ENCODE data around the gene PTX4. TPM values are rescaled to one million over a fixed set of nuclear protein-coding genes. Genes with fewer than 3 reads are reported as not detected.

The PTX4 gene
- total and polyA plus RNA-seq, 2 donors (not counting 3 experiments of a cell fraction or from before 2014, with no cell fraction given) = 0.31 TPM; not detected in 1

DNA sequence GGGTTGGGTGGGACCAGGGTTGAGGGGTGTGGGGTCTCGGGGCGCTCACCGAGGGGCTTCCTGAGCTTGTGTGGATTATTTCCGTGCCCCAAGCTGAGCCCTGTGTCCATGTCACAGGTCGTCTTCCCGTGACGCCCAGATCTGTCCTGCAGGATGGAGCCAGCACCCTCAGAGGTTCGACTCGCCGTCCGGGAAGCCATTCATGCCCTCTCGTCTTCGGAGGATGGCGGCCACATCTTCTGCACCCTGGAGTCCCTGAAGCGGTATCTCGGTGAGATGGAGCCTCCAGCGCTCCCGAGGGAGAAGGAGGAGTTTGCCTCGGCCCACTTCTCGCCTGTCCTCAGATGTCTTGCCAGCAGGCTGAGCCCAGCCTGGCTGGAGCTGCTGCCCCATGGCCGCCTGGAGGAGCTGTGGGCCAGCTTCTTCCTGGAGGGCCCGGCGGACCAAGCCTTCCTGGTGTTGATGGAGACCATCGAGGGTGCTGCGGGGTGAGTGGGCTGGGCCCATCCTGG, 5.4 kb upstream of the PTX4 start:
- POLR2A ChIA-PET = no interaction called here
- CTCF ChIA-PET = interaction anchor here (0.6 to 2.3 kb wide), 35 partner anchors 11 to 276 kb away, joined by 3 to 24 read pairs (median 5); partner anchors contain the start of genes JPT2, MAPK8IP3 and TMEM204
- H3K79me2 ChIP-seq (ENCODE audit: control insufficient read depth, insufficient read depth, low read length) = peaks cover 19% of the 10 kb centered on the region
- FAIRE-seq (peak; percentile 87), DNase-seq (ENCODE audit: low read depth, low spot score) (peak; percentile 77)
- H3K9me1 ChIP-seq (replicated peaks; ENCODE audit: control insufficient read depth, extremely low read depth, insufficient read depth, low read length) = no peaks in the 10 kb centered on the region
- H3K4me1 ChIP-seq (ENCODE audit: control insufficient read depth, extremely low read depth, insufficient read depth, low read length) = peaks cover 15% of the 10 kb centered on the region
- TF ChIP-seq POLR2AphosphoS5 (IDR thresholded peaks at IDR 0.05; ENCODE audit: insufficient read depth, low read depth, low read length) = peak; percentile 31
- TF ChIP-seq, protein P1, sequence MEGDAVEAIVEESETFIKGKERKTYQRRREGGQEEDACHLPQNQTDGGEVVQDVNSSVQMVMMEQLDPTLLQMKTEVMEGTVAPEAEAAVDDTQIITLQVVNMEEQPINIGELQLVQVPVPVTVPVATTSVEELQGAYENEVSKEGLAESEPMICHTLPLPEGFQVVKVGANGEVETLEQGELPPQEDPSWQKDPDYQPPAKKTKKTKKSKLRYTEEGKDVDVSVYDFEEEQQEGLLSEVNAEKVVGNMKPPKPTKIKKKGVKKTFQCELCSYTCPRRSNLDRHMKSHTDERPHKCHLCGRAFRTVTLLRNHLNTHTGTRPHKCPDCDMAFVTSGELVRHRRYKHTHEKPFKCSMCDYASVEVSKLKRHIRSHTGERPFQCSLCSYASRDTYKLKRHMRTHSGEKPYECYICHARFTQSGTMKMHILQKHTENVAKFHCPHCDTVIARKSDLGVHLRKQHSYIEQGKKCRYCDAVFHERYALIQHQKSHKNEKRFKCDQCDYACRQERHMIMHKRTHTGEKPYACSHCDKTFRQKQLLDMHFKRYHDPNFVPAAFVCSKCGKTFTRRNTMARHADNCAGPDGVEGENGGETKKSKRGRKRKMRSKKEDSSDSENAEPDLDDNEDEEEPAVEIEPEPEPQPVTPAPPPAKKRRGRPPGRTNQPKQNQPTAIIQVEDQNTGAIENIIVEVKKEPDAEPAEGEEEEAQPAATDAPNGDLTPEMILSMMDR (IDR thresholded peaks at IDR 0.05; ENCODE audit: extremely low read depth in 1 of 2, insufficient read depth in 1 of 2, low read depth in 1 of 2, low read length in 2 of 2) = peak; percentile 90 to 95
- no peak for TF ChIP-seq FOS (IDR thresholded peaks at IDR 0.05; ENCODE audit: borderline replicate concordance, insufficient read depth, low read length)
- no peak for TF ChIP-seq MYC (IDR thresholded peaks at IDR 0.05; ENCODE audit: low read depth, low read length)
- intact Hi-C loops (cut with micrococcal nuclease) (loop anchor here (1.0 to 5.0 kb wide), 5 partner anchors 39 to 213 kb away; partner anchors contain the start of genes MAPK8IP3 and TMEM204), dilution Hi-C loops (cut with MboI; ENCODE audit: extremely low pct_ligation_motif_present, low sequenced_read_pairs) (no loop called here)
- H3K27ac ChIP-seq (ENCODE audit: insufficient read depth, low read depth, low read length) = peak overlapping the region; percentile 84
- H3K9me3 ChIP-seq (replicated peaks; ENCODE audit: control insufficient read depth, insufficient read depth, low read length) = no peaks in the 10 kb centered on the region
- H3K9ac ChIP-seq (replicated peaks; ENCODE audit: extremely low read depth, insufficient read depth, low read length) = peak overlapping the region; percentile 93
- H3K27me3 ChIP-seq (ENCODE audit: control insufficient read depth in 2 of 2, insufficient read depth in 2 of 2, low read length in 2 of 2) = no peaks in the 10 kb centered on the region
- peak overlapping the region; percentile 67 to 85 (median 77) for H3K4me3 ChIP-seq (replicated peaks in 1 of 3; ENCODE audit: insufficient read depth in 1 of 3, low read depth in 1 of 3, low read length in 3 of 3)
- H2AFZ ChIP-seq (ENCODE audit: low read depth, low read length) = peak overlapping the region; percentile 85
- no peaks in the 10 kb centered on the region for H4K20me1 ChIP-seq (replicated peaks; ENCODE audit: control insufficient read depth, extremely low read depth, insufficient read depth, low read length)
- TSS peak; percentile 24 for BruUV-seq (replicated peaks)
- H3K4me2 ChIP-seq (ENCODE audit: insufficient read depth, low read length) = peak overlapping the region; percentile 83
- H3K36me3 ChIP-seq (ENCODE audit: control insufficient read depth in 2 of 2, extremely low read depth in 1 of 2, insufficient read depth in 2 of 2, low read length in 2 of 2) = peaks cover 3 to 12% of the 10 kb centered on the region in 2 experiments

DNA sequence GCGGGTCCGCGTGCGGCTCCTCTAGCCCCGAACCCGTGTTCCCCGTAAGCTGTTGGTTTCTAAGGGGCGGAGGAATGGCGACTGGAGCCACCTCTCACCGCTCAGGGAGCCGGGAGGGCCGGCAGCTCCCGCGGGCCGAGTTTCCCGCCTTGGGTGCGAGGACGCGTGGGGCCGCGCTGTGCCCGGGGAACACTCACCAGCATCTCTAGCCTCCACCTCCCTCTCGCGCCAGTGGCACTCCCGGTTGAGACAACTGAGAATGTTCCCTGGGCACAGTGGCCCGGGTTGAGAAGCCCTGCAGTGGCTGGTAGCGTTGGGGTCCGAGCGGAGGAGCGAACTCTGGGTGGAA, 5.0 kb upstream of the PTX4 start:
- DNase-seq (ENCODE audit: low read depth, low spot score) (peak; percentile 6), FAIRE-seq (no peak)
- peaks cover 3 to 8% of the 10 kb centered on the region in 2 experiments for H3K36me3 ChIP-seq (ENCODE audit: control insufficient read depth in 2 of 2, extremely low read depth in 1 of 2, insufficient read depth in 2 of 2, low read length in 2 of 2)
- dilution Hi-C loops (cut with MboI; ENCODE audit: extremely low pct_ligation_motif_present, low sequenced_read_pairs) = no loop called here
- intact Hi-C loops (cut with micrococcal nuclease) = loop anchor here (1.0 to 5.0 kb wide), 5 partner anchors 40 to 214 kb away; partner anchors contain the start of genes MAPK8IP3 and TMEM204
- peak overlapping the region; percentile 85 for H2AFZ ChIP-seq (ENCODE audit: low read depth, low read length)
- peaks cover 15% of the 10 kb centered on the region for H3K4me1 ChIP-seq (ENCODE audit: control insufficient read depth, extremely low read depth, insufficient read depth, low read length)
- no TSS peak for BruUV-seq (replicated peaks)
- H4K20me1 ChIP-seq (replicated peaks; ENCODE audit: control insufficient read depth, extremely low read depth, insufficient read depth, low read length) = no peaks in the 10 kb centered on the region
- no peaks in the 10 kb centered on the region for H3K9me1 ChIP-seq (replicated peaks; ENCODE audit: control insufficient read depth, extremely low read depth, insufficient read depth, low read length)
- ChIA-PET POLR2A (no interaction called here), CTCF (interaction anchor here (0.6 to 2.3 kb wide), 36 partner anchors 10 to 276 kb away, joined by 3 to 24 read pairs (median 5); partner anchors contain the start of genes JPT2, MAPK8IP3 and TMEM204)
- peaks cover 19% of the 10 kb centered on the region for H3K79me2 ChIP-seq (ENCODE audit: control insufficient read depth, insufficient read depth, low read length)
- no peaks in the 10 kb centered on the region for H3K9me3 ChIP-seq (replicated peaks; ENCODE audit: control insufficient read depth, insufficient read depth, low read length)
- H3K27me3 ChIP-seq (ENCODE audit: control insufficient read depth in 2 of 2, insufficient read depth in 2 of 2, low read length in 2 of 2) = no peaks in the 10 kb centered on the region
- H3K4me3 ChIP-seq (replicated peaks in 1 of 3; ENCODE audit: insufficient read depth in 1 of 3, low read depth in 1 of 3, low read length in 3 of 3) = peak overlapping the region; percentile 67 to 85 (median 77)
- H3K27ac ChIP-seq (ENCODE audit: insufficient read depth, low read depth, low read length) = peak overlapping the region; percentile 84
- TF ChIP-seq FOS (IDR thresholded peaks at IDR 0.05; ENCODE audit: borderline replicate concordance, insufficient read depth, low read length) (no peak), GATA2 (IDR thresholded peaks at IDR 0.05; ENCODE audit: insufficient read depth, insufficient read length, low read depth, low read length) (no peak), MYC (IDR thresholded peaks at IDR 0.05; ENCODE audit: low read depth, low read length) (no peak), POLR2A (IDR thresholded peaks at IDR 0.05; ENCODE audit: low read depth, low read length) (no peak), POLR2AphosphoS5 (IDR thresholded peaks at IDR 0.05; ENCODE audit: insufficient read depth, low read depth, low read length) (no peak), JUN (IDR thresholded peaks at IDR 0.05; ENCODE audit: borderline replicate concordance, insufficient read depth, insufficient read length, low read depth) (no peak)
- TF ChIP-seq, protein P2, sequence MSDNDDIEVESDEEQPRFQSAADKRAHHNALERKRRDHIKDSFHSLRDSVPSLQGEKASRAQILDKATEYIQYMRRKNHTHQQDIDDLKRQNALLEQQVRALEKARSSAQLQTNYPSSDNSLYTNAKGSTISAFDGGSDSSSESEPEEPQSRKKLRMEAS (IDR thresholded peaks at IDR 0.05; ENCODE audit: insufficient read depth, insufficient read length) = no peak
- H3K4me2 ChIP-seq (ENCODE audit: insufficient read depth, low read length) = peak overlapping the region; percentile 83
- peak overlapping the region; percentile 93 for H3K9ac ChIP-seq (replicated peaks; ENCODE audit: extremely low read depth, insufficient read depth, low read length)

All from endothelial cell of umbilical vein (primary cell).